ENCODE data around the gene AADACL2. TPM values are rescaled to one million over a fixed set of nuclear protein-coding genes. Genes with fewer than 3 reads are reported as not detected.
A peak's percentile ranks its signal among the peaks of the same experiment; 100 is the strongest.

The AADACL2 gene
- total RNA-seq, 2 donors from 2014 or later, result 0.16 TPM; not detected in 1

- Histone ChIP-seq H3K36me3 (no peaks in the 10 kb centered on the region), H3K9me3 (no peaks in the 10 kb centered on the region), H3K4me1 (peaks cover 0 to 14% of the 10 kb centered on the region in 2 donors), H3K27ac (no peak overlapping the region), H3K4me3 (no peak overlapping the region), H3K27me3 (no peaks in the 10 kb centered on the region)
- no peak for TF ChIP-seq CTCF (IDR thresholded peaks at IDR 0.05)
- DNase-seq (ENCODE audit: low spot score), result no peak
Measured at GRCh38 chr3:151765685-151766084, 32.0 kb downstream of the AADACL2 start.

- Histone ChIP-seq H3K36me3 (no peaks in the 10 kb centered on the region), H3K27ac (peak overlapping the region in 1 of 2 donors; percentile 16), H3K4me1 (peaks cover 0 to 22% of the 10 kb centered on the region in 2 donors), H3K4me3 (no peak overlapping the region), H3K27me3 (no peaks in the 10 kb centered on the region), H3K9me3 (no peaks in the 10 kb centered on the region)
- DNase-seq (ENCODE audit: low spot score), result no peak
- TF ChIP-seq CTCF (IDR thresholded peaks at IDR 0.05), result no peak
Measured at GRCh38 chr3:151766454-151766853, 32.7 kb downstream of the AADACL2 start.

GRCh38 chr3:151768393-151768930 is 34.7 kb downstream of the AADACL2 start:
- no peak overlapping the region for H3K4me3 ChIP-seq
- no peaks in the 10 kb centered on the region for H3K36me3 ChIP-seq
- H3K27me3 ChIP-seq, result no peaks in the 10 kb centered on the region
- peaks cover 0 to 29% of the 10 kb centered on the region in 2 donors for H3K4me1 ChIP-seq
- no peak for DNase-seq (ENCODE audit: low spot score)
- peak overlapping the region in 1 of 2 donors; percentile 25 for H3K27ac ChIP-seq
- no peaks in the 10 kb centered on the region for H3K9me3 ChIP-seq
- TF ChIP-seq CTCF (IDR thresholded peaks at IDR 0.05), result no peak

GRCh38 chr3:151769175-151769574 is 35.4 kb downstream of the AADACL2 start:
- no peaks in the 10 kb centered on the region for H3K9me3 ChIP-seq
- H3K27me3 ChIP-seq, result no peaks in the 10 kb centered on the region
- no peaks in the 10 kb centered on the region for H3K36me3 ChIP-seq
- H3K4me1 ChIP-seq, result peaks cover 0 to 29% of the 10 kb centered on the region in 2 donors
- TF ChIP-seq CTCF (IDR thresholded peaks at IDR 0.05), result no peak
- DNase-seq (ENCODE audit: low spot score), result no peak
- no peak overlapping the region for H3K4me3 ChIP-seq
- H3K27ac ChIP-seq, result peak overlapping the region; percentile 52 to 69

- no peaks in the 10 kb centered on the region for H3K36me3 ChIP-seq
- H3K4me3 ChIP-seq, result no peak overlapping the region
- TF ChIP-seq CTCF (IDR thresholded peaks at IDR 0.05), result no peak
- peak; percentile 78 for DNase-seq (ENCODE audit: low spot score)
- peak overlapping the region; percentile 55 to 69 for H3K27ac ChIP-seq
- H3K4me1 ChIP-seq, result peaks cover 0 to 29% of the 10 kb centered on the region in 2 donors
- no peaks in the 10 kb centered on the region for H3K27me3 ChIP-seq
- H3K9me3 ChIP-seq, result no peaks in the 10 kb centered on the region
Measured at GRCh38 chr3:151770956-151771355, 37.2 kb downstream of the AADACL2 start.
